PFSK-1 (cell line): Measurements from ENCODE around the gene CARD9.

ENCODE experiments used
- FOXP2 ChIP-seq: optimal IDR thresholded peaks from 2 replicates; pipeline ENCODE3; 2011; ENCODE audit warnings: borderline replicate concordance, control low read depth, inconsistent platforms; ENCODE audit not compliant: insufficient read depth; ENCODE audit errors: extremely low read length, extremely low read depth
- POLR2AphosphoS5 ChIP-seq: IDR thresholded peaks from 2 replicates; pipeline ENCODE4 v1.6.1; 2012; ENCODE audit warnings: low read depth, mild to moderate bottlenecking, control low read depth, low read length, moderate library complexity
- REST ChIP-seq, 2 experiments: IDR thresholded peaks; 2 replicates each; pipeline versions ENCODE4 v1.6.1 to v1.8.0; 2011 to 2012; ENCODE audit warnings: low read depth in 2 of 2, low read length in 2 of 2, control low read depth in 1 of 2, inconsistent platforms in 1 of 2, mild to moderate bottlenecking in 1 of 2, moderate library complexity in 1 of 2; ENCODE audit not compliant: insufficient read depth in 1 of 2
- SIN3A ChIP-seq: IDR thresholded peaks from 2 replicates; pipeline ENCODE4 v1.6.1; 2012; ENCODE audit warnings: mild to moderate bottlenecking, low read length, moderate library complexity, borderline replicate concordance; ENCODE audit not compliant: insufficient read depth
- TAF1 ChIP-seq: IDR thresholded peaks from 2 replicates; pipeline ENCODE4 v1.6.1; 2012; ENCODE audit warnings: low read length, control low read depth, borderline replicate concordance; ENCODE audit not compliant: insufficient read depth

The CARD9 gene

GRCh38 chr9:136370037-136370436, 3.4 kb downstream of the CARD9 start:
- TF ChIP-seq FOXP2 (no peak), SIN3A (no peak), POLR2AphosphoS5 (no peak), TAF1 (no peak), REST (IDR thresholded peaks at IDR 0.05; ENCODE audit: insufficient read depth in 1 of 2, low read depth in 2 of 2, low read length in 2 of 2) (no peak)

GRCh38 chr9:136368190-136368589, 5.3 kb downstream of the CARD9 start:
- TF ChIP-seq SIN3A, result no peak
- TF ChIP-seq TAF1, result no peak
- no peak for TF ChIP-seq REST (IDR thresholded peaks at IDR 0.05; ENCODE audit: insufficient read depth in 1 of 2, low read depth in 2 of 2, low read length in 2 of 2)
- no peak for TF ChIP-seq FOXP2
- no peak for TF ChIP-seq POLR2AphosphoS5

- TF ChIP-seq REST (IDR thresholded peaks at IDR 0.05; ENCODE audit: insufficient read depth in 1 of 2, low read depth in 2 of 2, low read length in 2 of 2) (no peak), FOXP2 (no peak), SIN3A (no peak), TAF1 (no peak), POLR2AphosphoS5 (no peak)
Measured at GRCh38 chr9:136367296-136368145, 5.9 kb downstream of the CARD9 start.

DNA sequence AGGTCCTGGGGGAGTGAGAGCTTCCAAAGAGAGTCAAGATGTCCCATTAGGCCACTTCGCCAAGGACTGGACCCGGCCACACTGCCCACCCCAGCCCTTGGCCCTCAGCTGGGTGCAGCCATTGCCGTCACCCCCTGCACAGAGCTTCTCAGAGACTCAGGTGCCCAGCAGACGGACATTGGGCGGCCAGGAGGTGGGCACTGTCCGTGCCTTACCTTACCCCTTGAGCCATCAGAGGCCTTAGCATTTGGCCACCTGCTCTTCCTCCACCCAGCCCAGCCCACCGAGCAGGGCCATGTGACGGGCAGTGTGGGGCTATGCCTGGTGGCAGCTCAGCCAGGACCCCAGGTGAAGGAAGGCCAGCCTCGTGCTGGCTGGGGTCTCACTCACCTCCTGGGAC, 6.6 kb downstream of the CARD9 start:
- no peak for TF ChIP-seq REST (IDR thresholded peaks at IDR 0.05; ENCODE audit: insufficient read depth in 1 of 2, low read depth in 2 of 2, low read length in 2 of 2)
